IPS-20b (cell line): ENCODE measurements around the gene TMEM243.

Source experiments
- H3K27ac ChIP-seq: one replicate; pipeline ENCODE4 v1.5.1; 2013; ENCODE audit warnings: low read length
- H3K27me3 ChIP-seq: 2 replicates; pipeline ENCODE4 v1.6.1; 2013; ENCODE audit warnings: mild to moderate bottlenecking, low read length, inconsistent platforms; ENCODE audit not compliant: insufficient read depth
- H3K36me3 ChIP-seq: 2 replicates; pipeline ENCODE4 v1.6.1; 2013; ENCODE audit warnings: low read depth, mild to moderate bottlenecking, inconsistent platforms, low read length, moderate library complexity; ENCODE audit not compliant: insufficient read depth
- H3K4me1 ChIP-seq: 2 replicates; pipeline ENCODE4 v1.6.1; 2013; ENCODE audit warnings: mild to moderate bottlenecking, control low read depth, inconsistent platforms, low read length, moderate library complexity; ENCODE audit not compliant: insufficient read depth
- H3K4me3 ChIP-seq: 2 replicates; pipeline ENCODE4 v1.5.1; 2013; ENCODE audit warnings: mild to moderate bottlenecking, low read length, inconsistent platforms
- H3K9ac ChIP-seq: 2 replicates; pipeline ENCODE4 v1.6.1; 2013; ENCODE audit warnings: low read depth, mild to moderate bottlenecking, inconsistent platforms, low read length, moderate library complexity
- H3K9me3 ChIP-seq: 2 replicates; pipeline ENCODE4 v1.6.1; 2013; ENCODE audit warnings: mild to moderate bottlenecking, low read depth, low read length, inconsistent platforms; ENCODE audit not compliant: insufficient read depth

The TMEM243 gene

DNA sequence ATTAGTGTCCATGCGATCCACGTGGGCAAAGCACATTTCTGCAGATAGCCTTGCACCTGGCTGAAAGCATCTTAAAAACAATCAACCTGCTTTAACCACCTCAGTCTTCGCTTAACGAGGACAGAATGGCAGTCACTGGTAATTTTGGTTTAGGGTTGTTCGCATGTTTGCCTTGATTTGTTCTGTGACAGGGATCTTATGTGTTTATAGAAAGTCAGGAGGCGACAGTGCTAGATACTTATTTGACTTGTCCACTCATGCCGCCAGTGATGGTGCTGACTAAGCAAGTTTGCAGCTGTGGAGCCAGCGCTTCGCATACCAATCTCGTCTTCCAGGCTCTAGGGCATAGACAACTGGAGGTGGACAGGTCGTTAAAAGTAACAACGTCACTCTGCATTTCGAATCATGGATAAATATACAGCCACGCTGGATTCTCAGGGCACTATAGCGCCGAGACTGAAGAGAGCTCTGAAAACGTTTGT is 1.2 kb upstream of the TMEM243 start:
- Histone ChIP-seq H3K27ac (no peak overlapping the region), H3K9me3 (no peaks in the 10 kb centered on the region), H3K4me1 (peaks cover 5% of the 10 kb centered on the region; the same call in 1 of the 2 replicates), H3K36me3 (peaks cover 14% of the 10 kb centered on the region), H3K9ac (no peak overlapping the region), H3K27me3 (peaks cover 42% of the 10 kb centered on the region), H3K4me3 (peak overlapping the region; percentile 92)

DNA sequence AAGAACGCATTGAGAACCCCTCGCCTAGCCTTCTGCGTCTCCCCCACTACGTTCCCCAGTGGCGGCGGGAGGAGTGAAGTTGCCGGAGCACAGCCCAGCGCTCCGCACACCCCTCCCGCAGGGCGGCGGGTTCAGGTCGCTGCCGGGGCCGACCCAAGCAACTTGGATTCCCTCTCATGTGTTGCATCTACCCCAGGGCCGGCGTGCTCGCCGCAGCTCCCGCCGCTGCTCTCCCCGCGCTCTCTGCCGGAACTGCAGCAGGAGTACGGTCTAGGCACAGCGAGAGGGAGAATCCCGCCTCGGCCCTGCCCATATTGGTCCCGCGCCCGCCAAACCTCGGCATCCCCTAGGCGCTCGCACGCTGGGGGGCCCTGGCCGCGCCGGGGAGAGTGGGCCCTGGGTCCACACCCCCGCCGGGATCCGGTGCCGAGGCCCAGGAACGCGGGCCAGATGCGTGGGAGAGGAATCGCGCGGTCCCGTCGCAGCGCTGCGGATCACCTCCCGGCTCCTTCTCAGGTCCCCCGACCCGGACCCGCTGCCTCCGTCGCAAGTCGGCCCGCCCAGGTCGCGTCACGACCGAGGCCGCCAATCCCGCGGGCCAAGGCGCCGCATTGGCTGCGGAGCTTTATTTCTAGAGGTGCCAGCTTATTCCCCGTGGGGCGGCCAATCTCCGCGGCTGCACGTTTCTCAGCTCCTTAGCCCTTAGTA is 648 bp upstream of the TMEM243 start:
- H3K27me3 ChIP-seq, result peaks cover 42% of the 10 kb centered on the region
- peak overlapping the region; percentile 26 for H3K27ac ChIP-seq
- peak overlapping the region; percentile 92 for H3K4me3 ChIP-seq

DNA sequence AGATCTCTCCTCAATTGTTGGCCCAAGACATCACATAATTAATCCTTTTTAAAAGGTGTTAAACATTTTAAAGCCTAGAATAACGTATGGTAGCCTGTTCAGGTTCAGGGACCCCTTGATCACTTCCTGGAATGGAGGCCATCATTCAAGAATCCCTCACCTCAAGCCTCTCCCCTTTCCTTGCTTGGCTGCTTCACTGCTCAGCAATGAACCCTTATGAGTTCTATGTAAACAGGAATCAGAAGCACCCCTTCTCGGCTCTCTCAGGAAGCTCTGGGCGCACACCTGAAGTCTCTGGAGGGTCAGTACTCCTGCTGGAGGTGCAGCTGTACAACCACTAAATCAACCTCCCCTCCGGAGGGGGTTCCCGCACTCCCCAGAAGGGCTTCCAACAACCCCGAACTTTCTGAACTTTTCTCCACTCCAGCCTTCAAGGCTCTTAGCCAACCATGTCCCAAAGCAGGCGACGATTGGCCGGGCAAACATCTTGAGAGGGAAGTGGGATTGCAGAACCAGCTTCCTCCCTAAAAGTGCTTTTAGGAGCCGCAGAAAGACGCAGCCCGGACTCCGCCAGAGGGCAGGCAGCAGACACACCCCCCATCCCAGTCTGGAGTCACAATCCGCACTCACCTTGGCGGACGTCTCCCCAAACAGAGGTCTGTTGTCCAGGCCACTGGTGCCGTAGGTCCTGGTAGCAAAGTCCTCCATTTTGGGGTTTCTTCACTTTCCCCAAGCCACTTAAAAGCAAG is 562 bp downstream of the TMEM243 start:
- Histone ChIP-seq H3K4me1 (peaks cover 5% of the 10 kb centered on the region; the same call in 1 of the 2 replicates), H3K4me3 (peak overlapping the region; percentile 92), H3K9ac (peak overlapping the region; percentile 89), H3K27ac (no peak overlapping the region), H3K36me3 (peaks cover 14% of the 10 kb centered on the region), H3K9me3 (no peaks in the 10 kb centered on the region), H3K27me3 (peaks cover 35% of the 10 kb centered on the region)

More for the DNA sequence above, 648 bp upstream of the TMEM243 start:
- peaks cover 5% of the 10 kb centered on the region; the same call in 1 of the 2 replicates for H3K4me1 ChIP-seq
- peak overlapping the region; percentile 89; the same call in 1 of the 2 replicates for H3K9ac ChIP-seq
- no peaks in the 10 kb centered on the region for H3K9me3 ChIP-seq
- peaks cover 14% of the 10 kb centered on the region for H3K36me3 ChIP-seq

DNA sequence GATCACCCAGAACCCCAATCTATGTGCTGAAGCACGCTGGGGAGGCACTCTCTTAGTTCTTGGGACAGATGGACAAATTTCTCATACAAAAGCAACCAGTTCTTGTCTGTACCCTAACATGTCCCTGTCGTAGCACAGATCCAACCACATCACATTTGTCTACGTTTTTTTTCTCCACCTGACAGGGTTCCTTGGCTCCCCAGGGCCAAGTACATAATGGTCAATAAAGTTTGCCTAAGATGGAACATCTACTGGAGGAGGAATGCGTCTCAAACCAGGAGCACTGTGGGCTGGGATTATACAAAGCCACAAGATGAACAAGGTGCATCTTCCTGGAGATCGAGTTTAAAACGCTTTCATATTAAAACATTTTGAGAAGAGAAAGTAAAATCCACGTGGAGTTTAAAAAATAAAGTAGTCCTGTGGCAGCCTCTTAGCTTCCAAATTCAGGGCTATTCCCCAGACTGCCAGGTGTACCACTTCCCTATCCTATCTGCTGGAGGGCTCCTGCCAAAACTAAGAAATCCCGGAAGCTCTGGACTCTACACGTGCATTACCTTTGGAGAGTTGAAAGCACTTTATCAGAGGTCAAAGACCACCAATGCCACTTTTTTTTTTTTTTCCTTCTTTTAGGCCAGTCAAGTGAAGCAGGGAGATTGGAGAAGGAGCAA is 1.4 kb downstream of the TMEM243 start:
- Histone ChIP-seq H3K9me3 (no peaks in the 10 kb centered on the region), H3K4me3 (peak overlapping the region; percentile 92), H3K27me3 (peaks cover 27% of the 10 kb centered on the region), H3K27ac (no peak overlapping the region), H3K9ac (peak overlapping the region; percentile 89; the same call in 1 of the 2 replicates), H3K36me3 (peaks cover 14% of the 10 kb centered on the region), H3K4me1 (peaks cover 5% of the 10 kb centered on the region; the same call in 1 of the 2 replicates)

DNA sequence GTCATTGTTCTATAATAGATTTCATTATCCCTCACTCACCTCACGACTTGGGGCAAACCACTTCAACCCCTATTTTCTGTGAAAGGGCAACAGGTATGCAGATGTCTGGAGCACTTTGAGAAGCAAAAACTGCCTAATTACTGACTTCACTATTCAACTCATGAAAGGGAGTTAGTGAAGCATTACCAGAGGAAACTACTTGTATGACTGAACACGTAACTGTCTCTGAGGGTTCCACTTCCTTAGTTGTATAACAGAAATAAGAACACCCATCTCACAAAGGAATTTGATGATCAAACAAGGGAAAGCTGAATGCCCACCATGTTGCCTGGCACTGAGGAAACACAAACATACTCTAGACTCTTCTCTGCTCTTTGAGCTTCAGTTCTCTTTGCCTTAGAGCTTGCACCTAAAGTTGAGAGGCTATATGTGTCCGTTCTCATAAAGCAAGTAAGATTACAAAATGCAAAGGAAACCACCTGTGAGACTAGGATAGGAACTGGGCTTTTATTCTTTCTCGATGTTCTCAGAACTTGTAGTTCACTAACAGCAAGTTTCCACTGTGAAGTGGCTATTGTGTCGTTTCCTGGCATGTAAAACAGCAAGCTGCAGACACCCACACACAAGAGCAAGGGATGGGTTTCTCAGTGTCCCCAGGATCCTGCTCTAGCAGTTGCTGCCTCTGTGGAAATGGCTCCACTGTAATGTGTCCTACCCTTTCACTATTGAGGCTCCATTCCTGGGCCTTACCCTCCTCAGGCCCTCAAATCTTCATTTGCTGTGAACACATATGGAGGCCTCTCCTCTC is 2.6 kb downstream of the TMEM243 start:
- Histone ChIP-seq H3K27ac (no peak overlapping the region), H3K36me3 (peaks cover 16% of the 10 kb centered on the region), H3K27me3 (peaks cover 15% of the 10 kb centered on the region), H3K4me1 (peaks cover 5% of the 10 kb centered on the region; the same call in 1 of the 2 replicates), H3K9me3 (no peaks in the 10 kb centered on the region), H3K9ac (no peak overlapping the region), H3K4me3 (no peak overlapping the region)

DNA sequence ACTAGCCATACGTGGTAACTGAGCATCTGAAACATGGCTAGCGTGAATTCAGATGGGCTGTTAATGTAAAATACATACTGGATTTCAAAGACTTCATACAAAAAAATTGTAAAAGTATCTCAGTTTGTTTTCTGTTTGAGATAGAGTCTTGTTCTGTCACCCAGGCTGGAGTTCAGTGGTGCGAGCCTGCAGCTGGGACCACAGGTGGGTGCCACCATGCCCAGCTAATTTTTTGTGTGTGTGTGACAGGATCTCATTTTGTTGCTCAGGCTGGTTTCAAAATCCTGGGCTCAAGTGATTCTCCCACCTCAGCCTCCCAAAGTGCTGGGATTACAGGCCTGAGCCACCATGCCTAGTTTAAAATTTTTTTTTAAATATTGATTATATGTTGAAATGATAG is 4.5 kb downstream of the TMEM243 start:
- H3K4me1 ChIP-seq, result peaks cover 5% of the 10 kb centered on the region; the same call in 1 of the 2 replicates
- H3K9ac ChIP-seq, result no peak overlapping the region
- H3K27me3 ChIP-seq, result no peaks in the 10 kb centered on the region
- H3K4me3 ChIP-seq, result no peak overlapping the region
- no peaks in the 10 kb centered on the region for H3K9me3 ChIP-seq
- H3K36me3 ChIP-seq, result peaks cover 21% of the 10 kb centered on the region
- H3K27ac ChIP-seq, result no peak overlapping the region

DNA sequence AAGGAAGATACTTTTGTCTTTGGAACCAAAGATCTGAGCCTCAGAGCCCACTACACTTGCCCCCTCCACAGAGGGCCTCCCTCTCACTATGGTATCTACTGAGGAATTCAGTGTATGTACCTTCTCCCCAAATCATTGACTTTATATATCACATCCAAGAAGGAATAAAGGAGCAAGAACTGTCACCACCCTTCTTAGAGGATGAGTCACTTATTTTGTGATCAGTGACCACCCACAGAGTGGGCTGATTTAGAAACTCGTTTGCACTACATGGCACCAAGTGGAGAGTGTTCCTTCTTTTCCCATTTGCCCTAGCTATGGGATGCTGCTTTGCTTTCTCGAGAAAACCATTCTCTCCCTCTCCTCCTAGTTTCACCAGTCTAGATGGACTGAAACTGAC is 5.7 kb downstream of the TMEM243 start:
- no peaks in the 10 kb centered on the region for H3K27me3 ChIP-seq
- H3K9ac ChIP-seq, result no peak overlapping the region
- no peak overlapping the region for H3K4me3 ChIP-seq
- H3K9me3 ChIP-seq, result no peaks in the 10 kb centered on the region
- H3K27ac ChIP-seq, result no peak overlapping the region
- peaks cover 23% of the 10 kb centered on the region for H3K36me3 ChIP-seq
- peaks cover 5% of the 10 kb centered on the region; the same call in 1 of the 2 replicates for H3K4me1 ChIP-seq

DNA sequence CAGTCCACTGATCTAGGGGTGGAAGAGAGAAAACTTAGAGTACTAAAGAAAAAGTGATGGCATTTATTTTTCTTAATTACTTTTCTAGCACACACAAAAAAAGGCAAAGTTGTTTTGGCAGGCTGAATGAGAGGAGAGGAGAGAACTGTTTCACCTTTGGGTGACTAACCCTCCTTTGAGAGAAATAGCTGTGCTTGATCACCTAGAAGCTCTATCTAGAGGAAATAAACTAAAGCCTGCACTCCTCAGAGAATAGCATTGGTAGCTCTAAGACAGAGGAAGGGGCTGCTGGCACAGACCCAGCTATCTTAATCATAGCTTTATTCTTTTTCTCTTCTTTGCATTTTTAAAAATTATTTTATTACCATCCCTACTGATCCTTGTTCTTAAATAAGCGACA is 6.3 kb downstream of the TMEM243 start:
- Histone ChIP-seq H3K9me3 (no peaks in the 10 kb centered on the region), H3K36me3 (peaks cover 24% of the 10 kb centered on the region), H3K27ac (no peak overlapping the region), H3K27me3 (no peaks in the 10 kb centered on the region), H3K4me3 (no peak overlapping the region), H3K4me1 (no peaks in the 10 kb centered on the region; the same call in 1 of the 2 replicates), H3K9ac (no peak overlapping the region)

DNA sequence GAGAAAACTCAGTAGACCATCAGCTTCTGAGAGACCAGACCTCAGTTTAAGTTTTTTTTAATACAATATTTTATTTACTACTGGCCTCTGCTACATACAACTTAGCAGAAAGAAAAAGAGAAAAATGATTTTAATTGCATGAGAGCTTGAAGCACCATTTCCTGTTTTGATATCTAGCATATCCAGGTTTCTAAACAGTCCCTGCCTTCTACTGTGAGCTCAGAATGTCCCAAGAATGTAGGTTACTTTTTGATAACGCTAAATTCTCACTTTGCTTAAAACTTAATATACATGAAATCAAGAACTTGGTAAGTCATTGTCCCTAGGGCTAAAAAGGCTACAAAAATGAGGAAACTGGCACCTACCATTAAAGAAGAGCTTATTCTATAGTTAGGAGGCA is 7.0 kb downstream of the TMEM243 start:
- no peak overlapping the region for H3K9ac ChIP-seq
- no peak overlapping the region for H3K27ac ChIP-seq
- H3K4me1 ChIP-seq, result no peaks in the 10 kb centered on the region; the same call in 1 of the 2 replicates

DNA sequence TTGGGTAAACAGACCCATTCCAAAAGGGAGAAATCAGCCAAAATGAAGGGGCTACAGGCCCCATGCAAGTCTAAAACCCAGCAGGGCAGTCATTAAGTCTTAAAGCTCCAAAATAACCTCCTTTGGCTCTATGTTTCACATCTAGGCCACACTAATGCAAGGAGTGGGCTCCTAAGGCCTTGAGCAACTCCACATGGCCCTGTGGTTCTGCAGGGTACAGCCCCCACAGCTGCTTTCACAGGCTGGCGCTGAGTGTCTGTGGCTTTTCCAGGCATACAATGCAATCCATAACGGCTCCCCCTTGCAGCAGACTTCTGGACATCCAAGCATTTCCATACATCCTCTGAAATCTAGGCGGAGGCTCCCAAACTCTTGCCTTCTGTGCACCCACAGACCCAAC is 9.0 kb downstream of the TMEM243 start:
- Histone ChIP-seq H3K9ac (no peak overlapping the region), H3K4me1 (no peaks in the 10 kb centered on the region; the same call in 1 of the 2 replicates), H3K9me3 (peaks cover 16% of the 10 kb centered on the region), H3K36me3 (peaks cover 18% of the 10 kb centered on the region), H3K4me3 (no peak overlapping the region), H3K27me3 (no peaks in the 10 kb centered on the region), H3K27ac (no peak overlapping the region)

More for the DNA sequence above, 7.0 kb downstream of the TMEM243 start:
- H3K27me3 ChIP-seq, result no peaks in the 10 kb centered on the region
- no peak overlapping the region for H3K4me3 ChIP-seq
- H3K36me3 ChIP-seq, result peaks cover 22% of the 10 kb centered on the region
- H3K9me3 ChIP-seq, result no peaks in the 10 kb centered on the region
